Right forelimb (tissue), 1 donor: Measurements from ENCODE around the gene CCDC40.

Source experiments
- DNase-seq: peaks from one replicate; pipeline ENCODE4 v3.0.0-alpha.2; 2018

The CCDC40 gene

GRCh38 chr17:80104321-80104955, 68.0 kb downstream of the CCDC40 start:
- no peak for DNase-seq

- no peak for DNase-seq
These were observed 68.5 kb downstream of the CCDC40 start for GRCh38 chr17:80104956-80105375.

- DNase-seq, result no peak
These were observed 69.3 kb downstream of the CCDC40 start for GRCh38 chr17:80105762-80106161.

- DNase-seq, result no peak
These were observed 69.7 kb downstream of the CCDC40 start for GRCh38 chr17:80106176-80106575.

- DNase-seq, result no peak
These were observed 70.3 kb downstream of the CCDC40 start for GRCh38 chr17:80106751-80107150.

- DNase-seq, result no peak
These were observed 71.0 kb downstream of the CCDC40 start for GRCh38 chr17:80107231-80108021.

GRCh38 chr17:80108036-80108971, 71.9 kb downstream of the CCDC40 start:
- DNase-seq, result no peak

- DNase-seq, result no peak
These were observed 72.7 kb downstream of the CCDC40 start for GRCh38 chr17:80109066-80109660.

GRCh38 chr17:80109713-80110446, 73.4 kb downstream of the CCDC40 start:
- no peak for DNase-seq

GRCh38 chr17:80110447-80110812, 74.0 kb downstream of the CCDC40 start:
- no peak for DNase-seq

GRCh38 chr17:80110927-80111701, 74.7 kb downstream of the CCDC40 start:
- DNase-seq, result no peak

- no peak for DNase-seq
These were observed 75.4 kb downstream of the CCDC40 start for GRCh38 chr17:80111702-80112470.

GRCh38 chr17:80112471-80113032, 76.1 kb downstream of the CCDC40 start:
- no peak for DNase-seq

GRCh38 chr17:80113033-80113484, 76.6 kb downstream of the CCDC40 start:
- no peak for DNase-seq

GRCh38 chr17:80114758-80115157, 78.3 kb downstream of the CCDC40 start:
- DNase-seq, result no peak

GRCh38 chr17:80115159-80115558, 78.7 kb downstream of the CCDC40 start:
- no peak for DNase-seq

- no peak for DNase-seq
These were observed 80.0 kb downstream of the CCDC40 start for GRCh38 chr17:80116276-80116920.

- DNase-seq, result peak; percentile 7
These were observed 80.5 kb downstream of the CCDC40 start for GRCh38 chr17:80116921-80117380.
